SH-SY5Y (cell line): ENCODE results near the gene SSC5D.

Experiments
- GATA2 ChIP-seq: IDR thresholded peaks from 2 replicates; pipeline ENCODE4 v1.6.1; 2011; ENCODE audit warnings: mild to moderate bottlenecking, low read depth, low read length
- GATA3 ChIP-seq: IDR thresholded peaks from 2 replicates; pipeline ENCODE4 v1.6.1; 2011; ENCODE audit warnings: low read depth, mild to moderate bottlenecking, low read length, moderate library complexity

DNA sequence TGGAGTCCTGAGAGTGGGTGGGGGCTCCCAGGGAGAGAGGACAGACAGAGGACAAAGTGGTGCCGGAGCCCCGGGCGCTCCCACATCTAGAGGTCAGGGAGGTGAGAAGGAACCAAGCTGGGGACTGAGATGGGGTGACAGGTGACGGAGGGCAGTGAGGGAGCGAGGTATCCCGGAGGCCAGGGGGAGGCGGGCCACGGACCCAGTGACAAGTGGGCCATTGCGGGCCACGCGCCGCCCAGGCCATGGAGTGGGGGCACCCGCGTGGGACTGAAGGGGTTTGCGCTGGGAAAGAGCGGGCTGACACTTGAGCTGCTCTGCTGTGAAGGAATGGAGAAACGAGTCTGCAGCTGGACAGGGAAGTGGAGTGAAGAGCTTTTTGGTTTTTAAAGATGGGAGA is 9.2 kb upstream of the SSC5D start:
- TF ChIP-seq GATA2: no peak
- no peak for TF ChIP-seq GATA3
